Measurements from ENCODE around the gene AKR1D1.
"Not testable (repeated sequence)": the region's sequence is repeated elsewhere in the genome, so short reads cannot be mapped to it uniquely, and the experiment has no call there.

The AKR1D1 gene

GRCh38 chr7:138125598-138126111 lies 49.4 kb downstream of the AKR1D1 start:
- no peak for DNase-seq

DNA sequence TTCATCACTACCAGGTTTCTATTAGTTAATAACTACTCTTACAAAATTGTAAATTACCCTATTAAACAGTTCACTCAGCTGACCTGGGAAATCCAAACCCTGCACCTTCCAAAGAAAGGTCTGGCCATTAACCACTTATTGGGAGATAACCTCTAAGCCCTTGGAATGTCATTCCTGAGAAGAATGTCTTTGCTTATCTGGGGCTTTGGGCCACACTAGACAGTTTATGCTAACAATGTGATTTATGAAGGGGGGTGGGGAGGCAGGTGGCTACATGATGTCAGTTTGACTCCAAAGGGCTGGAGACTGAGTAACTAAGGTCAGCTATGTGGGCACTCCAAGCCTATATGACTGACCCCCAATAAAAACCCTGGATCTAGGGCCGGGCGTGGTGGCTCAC lies 50.7 kb downstream of the AKR1D1 start:
- no peak for DNase-seq

DNA sequence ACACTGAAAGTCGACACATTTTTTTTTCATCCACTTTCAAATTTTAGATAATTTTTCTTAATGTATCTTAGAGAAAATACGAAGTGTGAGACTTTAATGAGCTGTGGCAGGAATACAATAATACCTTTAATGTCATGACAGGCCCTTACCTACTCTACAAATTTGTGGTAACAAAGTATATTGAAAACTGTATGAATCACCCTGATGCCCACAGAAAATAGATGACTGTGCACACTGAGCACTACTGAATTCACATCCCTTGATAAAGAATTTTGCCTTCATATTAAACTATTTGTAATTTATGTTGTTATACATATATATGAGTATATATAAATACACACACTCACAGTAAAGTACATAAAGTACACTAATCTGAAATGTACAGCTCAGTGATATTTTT lies 51.7 kb downstream of the AKR1D1 start:
- DNase-seq, result no peak

DNA sequence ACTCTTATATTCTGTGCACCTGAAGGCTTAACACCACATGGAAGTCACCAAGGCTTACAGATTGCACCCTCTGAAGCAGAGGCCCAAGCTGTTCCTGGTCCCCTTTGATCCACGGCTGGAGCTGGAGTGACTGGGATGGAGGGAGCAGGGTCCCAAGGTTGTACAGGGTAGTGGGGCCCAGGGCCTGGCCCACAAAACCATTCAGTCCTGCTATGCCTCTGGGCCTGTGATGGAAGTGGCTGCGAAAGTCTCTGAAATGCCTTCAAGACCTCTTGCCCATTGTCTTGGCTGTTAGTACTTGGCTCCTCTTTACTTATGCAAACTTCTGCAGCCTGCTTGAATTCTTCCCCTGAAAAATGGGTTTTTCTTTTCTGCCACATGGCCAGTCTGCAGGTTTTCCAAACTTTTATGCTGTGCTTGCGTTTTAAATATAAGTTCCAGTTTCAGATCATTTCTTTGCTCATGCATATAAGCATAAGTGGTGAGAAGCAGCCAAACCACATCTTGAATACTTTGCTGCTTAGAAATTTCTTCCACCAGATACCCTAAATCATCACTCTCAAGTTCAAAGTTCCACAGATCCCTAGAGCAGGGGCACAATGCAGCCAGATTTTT lies 53.4 kb downstream of the AKR1D1 start:
- DNase-seq, result no peak

GRCh38 chr7:138137423-138138171 lies 61.3 kb downstream of the AKR1D1 start:
- no peak for DNase-seq

- no peak for DNase-seq
Measured at GRCh38 chr7:138138244-138138643, 62.0 kb downstream of the AKR1D1 start.

- no peak for DNase-seq
Measured at GRCh38 chr7:138142583-138143201, 66.4 kb downstream of the AKR1D1 start.

- DNase-seq, result no peak
Measured at GRCh38 chr7:138144958-138145357, 68.7 kb downstream of the AKR1D1 start.

DNA sequence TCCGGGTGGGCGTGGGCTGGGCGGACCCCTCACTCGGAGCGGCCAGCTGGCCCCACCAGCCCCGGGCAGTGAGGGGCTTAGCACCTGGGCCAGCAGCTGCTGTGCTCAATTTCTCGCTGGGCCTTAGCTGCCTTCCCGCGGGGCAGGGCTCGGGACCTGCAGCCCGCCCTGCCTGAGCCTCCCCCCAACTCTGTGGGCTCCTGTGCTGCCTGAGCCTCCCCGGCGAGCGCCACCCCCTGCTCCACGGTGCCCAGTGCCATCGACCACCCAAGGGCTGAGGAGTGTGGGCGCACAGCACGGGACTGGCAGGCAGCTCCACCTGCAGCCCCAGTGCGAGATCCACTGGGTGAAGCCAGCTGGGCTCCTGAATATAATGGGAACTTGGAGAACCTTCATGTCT lies 70.0 kb downstream of the AKR1D1 start:
- not testable (repeated sequence) for DNase-seq

DNA sequence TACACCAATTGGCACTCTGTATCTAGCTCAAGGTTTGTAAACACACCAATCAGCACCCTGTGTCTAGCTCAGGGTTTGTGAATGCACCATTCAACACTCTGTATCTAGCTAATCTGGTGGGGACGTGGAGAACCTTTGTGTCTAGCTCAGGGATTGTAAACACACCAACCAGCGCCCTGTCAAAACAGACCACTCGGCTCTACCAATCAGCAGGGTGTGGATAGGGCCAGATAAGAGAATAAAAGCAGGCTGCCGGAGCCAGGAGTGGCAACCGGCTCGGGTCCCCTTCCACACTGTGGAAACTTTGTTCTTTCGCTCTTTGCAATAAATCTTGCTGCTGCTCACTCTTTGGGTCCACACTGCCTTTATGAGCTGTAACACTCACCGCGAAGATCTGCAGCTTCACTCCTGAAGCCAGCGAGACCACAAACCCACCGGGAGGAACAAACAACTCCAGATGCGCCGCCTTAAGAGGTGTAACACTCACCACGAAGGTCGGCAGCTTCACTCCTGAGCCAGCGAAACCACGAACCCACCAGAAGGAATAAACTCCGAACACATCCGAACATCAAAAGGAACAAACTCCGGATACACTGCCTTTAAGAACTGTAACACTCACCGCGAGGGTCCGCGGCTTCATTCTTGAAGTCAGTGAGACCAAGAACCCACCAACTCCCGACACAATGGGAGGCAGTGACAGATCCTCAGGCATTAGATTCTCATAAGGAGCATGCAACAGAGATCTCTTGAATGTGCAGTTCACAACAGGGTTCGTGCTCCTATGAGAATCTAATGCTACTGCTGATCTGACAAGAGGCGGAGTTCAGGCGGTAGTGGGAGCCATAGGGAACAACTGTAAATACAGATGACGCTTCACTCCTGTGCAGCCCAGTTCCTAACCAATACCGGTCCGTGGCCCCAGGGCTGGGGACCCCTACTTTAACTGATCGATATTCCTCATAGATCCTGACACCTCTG lies 70.8 kb downstream of the AKR1D1 start:
- DNase-seq, result not testable (repeated sequence)

DNA sequence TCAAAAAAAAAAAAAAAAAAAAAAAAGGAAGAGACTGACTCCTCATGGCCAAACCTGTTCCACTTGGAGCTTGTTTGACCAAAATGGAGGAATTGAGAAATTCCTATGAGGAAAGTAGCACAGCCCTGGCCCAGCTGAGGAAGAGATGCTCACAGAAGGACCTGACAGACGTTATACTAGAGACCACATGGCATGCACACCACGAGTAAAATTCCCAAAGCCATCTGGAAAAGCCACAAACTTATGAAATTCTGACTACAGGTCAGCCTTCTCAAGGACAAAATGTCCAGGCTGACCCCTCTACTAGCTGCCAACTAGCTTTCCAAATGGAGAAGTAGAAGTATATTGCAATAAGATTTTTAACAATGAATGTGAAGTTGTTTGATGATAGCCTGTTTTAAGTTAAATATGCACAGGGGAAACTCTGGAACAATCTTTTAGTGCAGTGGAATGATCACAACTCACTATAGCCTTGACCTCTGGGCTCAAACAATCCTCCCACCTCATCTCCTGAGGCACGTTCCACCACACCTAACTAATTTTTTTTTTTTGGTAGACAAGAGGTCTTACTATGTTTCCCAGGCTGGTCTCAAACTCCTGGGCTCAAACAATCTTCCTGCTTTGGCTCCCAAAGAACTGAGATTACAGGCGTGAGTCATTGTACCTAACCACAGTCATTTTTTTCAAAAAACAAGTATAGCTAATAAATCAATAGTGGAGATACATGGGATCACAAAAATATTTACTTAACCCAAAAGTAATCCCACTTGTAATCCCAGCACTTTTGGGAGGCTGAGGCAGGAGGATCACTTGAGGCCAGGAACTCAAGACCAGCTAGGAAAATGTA lies 75.7 kb downstream of the AKR1D1 start:
- DNase-seq, result no peak

DNA sequence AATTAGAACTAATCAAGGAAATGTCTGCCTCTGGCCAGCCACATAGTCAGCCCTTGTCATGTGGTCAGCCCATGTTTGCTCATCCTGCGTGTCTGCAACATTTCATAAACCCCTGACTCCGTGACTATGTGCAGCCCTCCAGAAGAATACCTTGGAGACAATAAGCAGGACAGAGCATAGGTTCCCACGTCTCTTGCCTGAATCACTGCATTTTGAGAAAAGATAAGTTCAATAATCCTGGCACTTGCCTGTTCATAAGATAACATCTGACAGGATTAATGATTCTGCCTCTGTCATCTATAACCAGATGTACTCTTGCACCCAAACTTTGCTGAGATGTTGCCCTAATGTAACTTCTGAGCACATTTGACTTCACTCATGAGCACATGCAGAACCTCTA lies 78.4 kb downstream of the AKR1D1 start:
- DNase-seq, result no peak

DNA sequence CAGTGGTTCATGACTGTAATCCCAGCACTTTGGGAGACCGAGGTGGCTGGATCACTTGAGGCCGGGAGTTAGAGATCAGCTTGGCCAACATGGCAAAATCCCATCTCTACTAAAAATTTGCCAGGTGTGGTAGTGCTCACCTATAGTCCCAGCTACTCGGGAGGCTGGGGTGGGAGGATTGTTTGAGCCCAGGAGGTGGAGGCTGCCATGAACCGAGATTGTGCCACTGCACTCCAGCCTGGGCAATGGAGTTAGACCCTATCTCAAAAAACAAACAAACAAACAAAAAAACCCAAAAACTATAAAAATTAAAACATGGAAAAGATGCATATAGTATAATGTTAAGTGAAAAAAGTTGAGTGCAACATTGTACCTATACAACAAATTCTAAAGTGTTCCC lies 81.4 kb downstream of the AKR1D1 start:
- DNase-seq, result no peak

DNA sequence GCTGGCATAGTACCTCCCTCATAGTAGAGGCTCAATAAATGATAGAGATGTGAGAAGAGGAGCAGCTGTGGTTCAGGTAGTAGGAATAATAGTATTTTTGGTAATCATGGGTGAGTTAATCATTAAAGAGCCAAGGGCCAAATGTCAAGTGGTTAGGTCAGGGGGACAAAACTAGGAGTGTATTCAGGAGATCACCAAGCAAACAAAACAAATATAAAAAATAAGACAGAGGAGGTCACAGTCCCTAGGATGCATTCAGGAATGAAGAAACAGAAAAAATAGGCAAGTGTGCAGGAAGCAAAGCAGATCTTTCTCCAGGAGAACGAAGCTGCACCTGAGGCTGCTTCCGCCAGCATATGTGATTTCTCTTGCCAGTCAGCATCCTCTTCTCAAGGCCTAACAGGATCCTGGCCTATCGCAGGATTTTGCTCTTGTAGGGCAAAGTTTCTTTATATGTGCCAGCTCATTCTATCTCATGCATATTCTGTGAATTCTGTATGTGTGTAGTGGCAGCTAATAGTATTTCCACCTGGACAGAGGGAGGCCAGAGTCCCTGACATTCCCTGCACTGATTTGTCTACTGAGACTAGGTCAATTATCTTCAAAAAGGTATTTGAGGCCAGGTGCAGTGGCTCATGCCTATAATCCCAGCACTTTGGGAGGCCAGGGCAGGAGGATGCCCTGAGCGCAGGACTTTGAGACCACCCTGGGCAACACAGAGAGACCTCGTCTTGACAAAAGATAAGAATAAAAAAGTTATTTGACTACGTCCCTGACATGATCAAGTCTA lies 82.7 kb downstream of the AKR1D1 start:
- no peak for DNase-seq

GRCh38 chr7:138161600-138162081 lies 85.4 kb downstream of the AKR1D1 start:
- DNase-seq, result peak; percentile 55

- DNase-seq, result no peak
Measured at GRCh38 chr7:138162236-138162635, 86.0 kb downstream of the AKR1D1 start.

GRCh38 chr7:138163800-138164199 lies 87.5 kb downstream of the AKR1D1 start:
- no peak for DNase-seq

- no peak for DNase-seq
Measured at GRCh38 chr7:138164804-138165203, 88.5 kb downstream of the AKR1D1 start.

DNA sequence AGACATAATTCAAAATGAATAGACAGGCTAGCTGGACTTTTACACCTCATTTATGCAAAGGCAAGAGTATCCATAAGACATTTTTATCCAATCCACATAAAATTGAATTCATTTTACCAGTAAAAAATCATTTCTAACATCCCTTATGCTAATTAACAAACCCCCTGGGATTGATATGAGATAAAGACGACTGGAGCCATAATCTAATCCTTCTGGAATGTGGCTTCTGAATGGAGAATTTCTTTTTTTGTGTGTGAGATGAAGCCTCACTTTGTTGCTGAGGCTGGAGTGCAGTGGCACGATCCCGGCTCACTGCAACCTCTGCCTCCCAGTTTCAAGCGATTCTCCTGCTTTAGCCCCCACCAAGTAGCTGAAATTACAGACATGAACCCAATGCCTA lies 90.4 kb downstream of the AKR1D1 start:
- no peak for DNase-seq

GRCh38 chr7:138167222-138167621 lies 91.0 kb downstream of the AKR1D1 start:
- DNase-seq, result no peak

GRCh38 chr7:138167869-138168296 lies 91.6 kb downstream of the AKR1D1 start:
- no peak for DNase-seq
